ENCODE data around the gene ALKBH8.
"Not testable (repeated sequence)": the region's sequence is repeated elsewhere in the genome, so short reads cannot be mapped to it uniquely, and the experiment has no call there.

The ALKBH8 gene

DNA sequence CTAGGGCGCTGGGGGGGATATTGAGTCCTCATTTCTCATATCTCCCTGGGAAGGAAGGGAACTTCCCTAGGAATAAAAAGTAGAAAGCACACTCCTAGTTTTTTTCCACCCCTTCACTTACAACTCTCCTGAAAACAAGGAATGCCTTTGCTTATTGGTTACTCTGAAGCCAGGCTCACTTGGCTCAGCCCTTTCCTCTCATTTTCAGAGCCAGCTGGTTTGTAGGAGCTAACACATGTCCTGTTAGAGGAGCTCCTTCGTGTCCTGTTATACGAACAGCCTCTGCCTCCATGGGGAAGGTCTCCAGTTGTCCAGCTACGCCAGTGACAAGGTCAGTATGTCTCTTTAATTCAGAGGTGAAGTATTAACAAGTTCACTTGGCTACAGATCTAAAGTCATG, 17.6 kb downstream of the ALKBH8 start:
- TF ChIP-seq, protein P1, sequence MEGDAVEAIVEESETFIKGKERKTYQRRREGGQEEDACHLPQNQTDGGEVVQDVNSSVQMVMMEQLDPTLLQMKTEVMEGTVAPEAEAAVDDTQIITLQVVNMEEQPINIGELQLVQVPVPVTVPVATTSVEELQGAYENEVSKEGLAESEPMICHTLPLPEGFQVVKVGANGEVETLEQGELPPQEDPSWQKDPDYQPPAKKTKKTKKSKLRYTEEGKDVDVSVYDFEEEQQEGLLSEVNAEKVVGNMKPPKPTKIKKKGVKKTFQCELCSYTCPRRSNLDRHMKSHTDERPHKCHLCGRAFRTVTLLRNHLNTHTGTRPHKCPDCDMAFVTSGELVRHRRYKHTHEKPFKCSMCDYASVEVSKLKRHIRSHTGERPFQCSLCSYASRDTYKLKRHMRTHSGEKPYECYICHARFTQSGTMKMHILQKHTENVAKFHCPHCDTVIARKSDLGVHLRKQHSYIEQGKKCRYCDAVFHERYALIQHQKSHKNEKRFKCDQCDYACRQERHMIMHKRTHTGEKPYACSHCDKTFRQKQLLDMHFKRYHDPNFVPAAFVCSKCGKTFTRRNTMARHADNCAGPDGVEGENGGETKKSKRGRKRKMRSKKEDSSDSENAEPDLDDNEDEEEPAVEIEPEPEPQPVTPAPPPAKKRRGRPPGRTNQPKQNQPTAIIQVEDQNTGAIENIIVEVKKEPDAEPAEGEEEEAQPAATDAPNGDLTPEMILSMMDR (IDR thresholded peaks at IDR 0.05; ENCODE audit: low read length, missing control alignments): no peak
- DNase-seq (ENCODE audit: low read depth): no peak
- no peak overlapping the region for H3K4me3 ChIP-seq (replicated peaks; ENCODE audit: low read depth, low read length)

DNA sequence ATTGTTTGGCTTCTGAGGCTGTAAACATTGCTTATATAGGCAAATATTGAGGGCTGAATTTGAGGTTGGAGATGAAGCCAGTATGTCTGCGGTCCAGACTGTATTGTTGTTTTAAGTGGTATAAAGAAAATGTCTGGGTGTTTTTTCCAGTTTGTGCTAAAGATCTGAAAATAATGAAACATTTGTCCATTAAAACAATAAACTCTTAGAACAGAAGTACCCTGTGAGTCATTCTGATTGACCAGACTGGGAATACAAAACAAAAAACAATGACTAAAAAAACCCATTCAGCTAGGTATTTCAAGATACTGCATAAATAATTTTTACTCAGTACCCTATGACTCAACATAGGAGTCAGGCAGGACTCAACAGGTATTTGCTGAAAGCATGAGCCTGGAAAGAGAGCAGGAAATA, 20.4 kb downstream of the ALKBH8 start:
- DNase-seq (ENCODE audit: low read depth): peak; percentile 64
- no peak overlapping the region for H3K4me3 ChIP-seq (replicated peaks; ENCODE audit: low read depth, low read length)
- TF ChIP-seq, protein P1 (IDR thresholded peaks at IDR 0.05; ENCODE audit: low read length, missing control alignments): no peak

DNA sequence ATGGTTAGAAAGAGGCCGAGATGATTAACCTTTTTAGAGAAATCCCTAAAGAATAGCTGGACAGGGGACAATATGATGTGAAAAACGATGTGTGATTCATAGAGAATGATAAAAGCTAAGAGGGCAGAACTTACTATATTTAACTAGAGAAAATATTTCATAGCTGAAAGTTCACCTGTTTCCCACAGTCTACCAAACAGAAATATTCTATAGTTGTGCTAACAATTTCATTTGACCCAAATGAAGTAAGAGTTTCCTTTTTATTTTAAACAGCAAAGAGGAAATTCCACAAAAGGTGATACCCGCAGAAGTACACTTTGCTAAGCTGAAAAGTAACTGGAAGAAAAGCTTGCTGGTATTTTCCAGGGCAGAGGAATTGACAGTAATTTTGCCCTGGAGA, 26.7 kb downstream of the ALKBH8 start:
- TF ChIP-seq, protein P1 (IDR thresholded peaks at IDR 0.05; ENCODE audit: low read length, missing control alignments): no peak
- H3K4me3 ChIP-seq (replicated peaks; ENCODE audit: low read depth, low read length): no peak overlapping the region
- no peak for DNase-seq (ENCODE audit: low read depth)

DNA sequence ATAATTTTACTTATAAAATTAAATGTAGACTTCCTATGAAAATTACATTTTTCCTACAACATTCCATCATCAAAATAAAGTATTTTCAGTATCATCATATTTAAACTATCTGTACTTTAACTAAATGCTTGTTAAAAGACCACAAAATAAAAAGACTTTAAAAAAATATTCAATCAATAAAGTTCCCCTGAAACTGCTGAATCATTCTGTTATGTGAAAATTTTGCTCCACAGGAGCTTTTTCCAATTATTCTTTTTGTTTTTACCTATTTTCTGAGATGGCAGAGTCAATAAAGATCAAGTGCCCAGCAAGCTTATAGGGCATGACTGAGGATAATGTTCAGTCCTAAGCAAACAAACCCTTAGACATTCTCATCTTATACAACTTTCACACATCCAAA, 27.3 kb downstream of the ALKBH8 start:
- no peak overlapping the region for H3K4me3 ChIP-seq (replicated peaks; ENCODE audit: low read depth, low read length)
- TF ChIP-seq, protein P1 (IDR thresholded peaks at IDR 0.05; ENCODE audit: low read length, missing control alignments): no peak
- no peak for DNase-seq (ENCODE audit: low read depth)

DNA sequence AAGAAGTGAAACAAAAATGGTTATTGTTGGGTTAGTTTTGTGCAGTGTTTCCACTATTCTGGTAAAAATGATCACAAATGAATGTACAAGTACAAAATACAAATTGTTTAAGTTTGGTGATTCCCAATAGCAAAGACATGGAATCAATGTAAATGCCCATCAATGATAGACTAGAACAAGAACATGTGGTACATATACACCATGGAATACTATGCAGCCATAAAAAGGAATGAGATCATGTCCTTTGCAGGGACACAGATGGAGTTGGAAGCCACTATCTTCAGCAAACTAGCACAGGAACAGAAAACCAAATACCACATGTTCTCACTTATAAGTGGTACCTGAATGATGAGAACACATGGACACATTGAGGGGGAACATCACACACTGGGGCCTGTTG, 28.4 kb downstream of the ALKBH8 start:
- DNase-seq (ENCODE audit: low read depth); H3K4me3 ChIP-seq (replicated peaks; ENCODE audit: low read depth, low read length): not testable (repeated sequence)

DNA sequence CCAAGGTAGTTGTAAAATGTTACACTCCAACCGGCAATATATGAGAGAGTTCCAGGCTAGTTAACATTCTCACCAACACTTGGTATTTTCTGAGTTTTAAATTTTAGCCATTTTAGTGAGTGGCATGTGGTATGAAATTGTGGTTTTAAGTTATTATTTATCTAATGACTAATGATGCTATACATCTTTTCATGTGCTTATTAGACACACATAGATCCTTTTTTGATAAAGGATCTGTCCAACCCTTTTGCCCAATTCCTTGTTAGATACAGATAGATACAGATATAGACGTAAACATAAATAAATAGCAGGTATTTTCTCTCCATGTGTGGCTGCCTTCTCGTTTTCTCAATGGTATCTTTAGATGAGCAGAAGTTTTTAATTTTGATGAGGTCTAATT, 39.3 kb downstream of the ALKBH8 start:
- TF ChIP-seq, protein P1 (IDR thresholded peaks at IDR 0.05; ENCODE audit: low read length, missing control alignments): no peak
- no peak for DNase-seq (ENCODE audit: low read depth)

DNA sequence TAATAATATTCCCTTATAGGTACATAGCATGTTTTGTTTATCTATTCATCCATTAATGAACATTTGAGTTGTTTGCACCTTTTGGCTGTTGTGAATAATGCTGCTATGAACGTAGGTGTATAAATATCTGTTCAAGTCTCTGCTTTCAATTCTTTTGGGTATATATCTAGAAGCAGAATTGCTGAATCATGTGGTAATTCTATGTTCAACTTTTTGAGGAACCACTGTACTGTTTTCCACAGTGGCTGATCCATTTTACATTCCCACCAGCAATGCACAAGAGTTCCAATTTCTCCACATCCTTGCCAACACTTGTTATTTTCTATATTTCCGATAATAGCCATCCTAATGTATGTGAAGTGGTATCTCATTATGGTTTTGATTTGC, 56.7 kb downstream of the ALKBH8 start:
- H3K4me3 ChIP-seq (replicated peaks; ENCODE audit: low read depth, low read length): no peak overlapping the region
- TF ChIP-seq, protein P1 (IDR thresholded peaks at IDR 0.05; ENCODE audit: low read length, missing control alignments): no peak
- DNase-seq (ENCODE audit: low read depth): no peak

More for the DNA sequence above, 39.3 kb downstream of the ALKBH8 start:
- H3K4me3 ChIP-seq (replicated peaks; ENCODE audit: low read depth, low read length): no peak overlapping the region

Data from fibroblast of pulmonary artery (primary cell).